CD4-positive, alpha-beta T cell (primary cell): ENCODE results near the gene ARL6IP1. TPM values are rescaled to one million over a fixed set of nuclear protein-coding genes. Genes with fewer than 3 reads are reported as not detected.

Source experiments
- ATAC-seq: fragments of 200-7000 bp; cut with Tn5 transposase; one replicate; pipeline ENCODE4 v1.10.0; 2022; ENCODE audit warnings: mild to moderate bottlenecking; ENCODE audit not compliant: poor library complexity
- CTCF ChIA-PET: fragments of 350-600 bp; sonication (Branson Sonifier 250); formaldehyde crosslinking; loops from one replicate; lab custom pipeline; 2021; ENCODE audit warnings: antibody characterized with exemption, inconsistent platforms; lab: Charles Lee
- POLR2A ChIA-PET: fragments of 350-600 bp; sonication (Branson Sonifier 250); formaldehyde crosslinking; loops from one replicate; lab custom pipeline; 2021; ENCODE audit warnings: antibody characterized with exemption, inconsistent platforms; lab: Charles Lee
- DNase-seq, 14 experiments: peaks; one replicate each; pipeline ENCODE4 v3.0.0-alpha.2; 2013 to 2020; ENCODE audit warnings: mixed read lengths in 2 of 14
- H3K27ac ChIP-seq, 2 donors: one replicate each; pipeline versions ENCODE4 v1.5.1 to v1.7.0; 2013; ENCODE audit warnings: low read length in 2 of 2, low read depth in 1 of 2, mild to moderate bottlenecking in 1 of 2
- H3K27me3 ChIP-seq, 2 experiments: 1 replicate in 1 of 2; 2 replicates in 1 of 2; pipeline versions ENCODE4 v1.6.1 to v1.7.0; 2013; ENCODE audit warnings: low read length in 2 of 2, control low read depth in 1 of 2, mild to moderate bottlenecking in 1 of 2, moderate library complexity in 1 of 2; ENCODE audit not compliant: insufficient read depth in 2 of 2, control insufficient read depth in 1 of 2
- H3K36me3 ChIP-seq: one replicate; pipeline ENCODE4 v1.6.1; 2013; ENCODE audit warnings: low read length, control low read depth; ENCODE audit not compliant: insufficient read depth
- H3K4me1 ChIP-seq: one replicate; pipeline ENCODE4 v1.6.1; 2013; ENCODE audit warnings: low read length, control low read depth; ENCODE audit not compliant: insufficient read depth
- H3K4me3 ChIP-seq: one replicate; pipeline ENCODE4 v1.5.1; 2013; ENCODE audit warnings: mild to moderate bottlenecking, low read length, moderate library complexity
- H3K9me3 ChIP-seq, 2 experiments: 1 replicate in 1 of 2; 2 replicates in 1 of 2; pipeline versions ENCODE4 v1.6.1 to v1.7.0; 2013; ENCODE audit warnings: low read length in 2 of 2, mild to moderate bottlenecking in 2 of 2, control low read depth in 1 of 2, moderate library complexity in 1 of 2; ENCODE audit not compliant: control insufficient read depth in 1 of 2, insufficient read depth in 1 of 2
- H3K27ac Mint-ChIP-seq: one replicate; pipeline ENCODE4 v1.8.0; 2020; ENCODE audit warnings: mixed read lengths
- H3K27me3 Mint-ChIP-seq: one replicate; pipeline ENCODE4 v1.8.0; 2021; ENCODE audit warnings: mixed read lengths
- H3K36me3 Mint-ChIP-seq: one replicate; pipeline ENCODE4 v1.8.0; 2021; ENCODE audit warnings: low read depth, mixed read lengths
- H3K4me1 Mint-ChIP-seq: one replicate; pipeline ENCODE4 v1.8.0; 2021; ENCODE audit warnings: low read depth, mixed read lengths
- H3K4me3 Mint-ChIP-seq: one replicate; pipeline ENCODE4 v1.8.0; 2020; ENCODE audit warnings: mild to moderate bottlenecking, mixed read lengths
- H3K9me3 Mint-ChIP-seq: one replicate; pipeline ENCODE4 v1.8.0; 2020; ENCODE audit warnings: mixed read lengths
- CTCF ChIP-seq: fragments of 200-600 bp; IDR thresholded peaks from one replicate; pipeline ENCODE4 v1.8.0; 2022; ENCODE audit warnings: antibody characterized with exemption, mild to moderate bottlenecking
- intact Hi-C, 2 experiments: fragments of 100-400 bp; cut with DNase I in 1 of 2; cut with micrococcal nuclease in 1 of 2; formaldehyde crosslinking; loops; one replicate each; pipeline versions ENCODE4 v1.15.1 to v1.9.0; 2023 to 2025; cut with DNase I, micrococcal nuclease
- total RNA-seq, 174 experiments: library from RNA in 2 of 174; stranded (reverse) in 2 of 174; gene quantifications; one replicate each; pipeline ENCODE4 v1.2.3 and lab custom pipeline; 2021 to 2026

Gene ARL6IP1
- total RNA-seq, 2 experiments from 2014 or later: 109 to 111 TPM

GRCh38 chr16:18792836-18793433 lies 8.4 kb downstream of the ARL6IP1 start:
- no peak overlapping the region for H3K27ac Mint-ChIP-seq
- Histone ChIP-seq H3K27me3 (no peaks in the 10 kb centered on the region), H3K27ac (no peak overlapping the region), H3K4me3 (no peak overlapping the region), H3K9me3 (no peaks in the 10 kb centered on the region), H3K36me3 (peaks cover 59% of the 10 kb centered on the region), H3K4me1 (peaks cover 19% of the 10 kb centered on the region)
- no peak overlapping the region for H3K4me3 Mint-ChIP-seq
- peaks cover 27% of the 10 kb centered on the region for H3K4me1 Mint-ChIP-seq
- no peaks in the 10 kb centered on the region for H3K27me3 Mint-ChIP-seq
- intact Hi-C loops: loop anchor here in 1 of 2 experiments (5.0 to 10.0 kb wide), 2 partner anchors 762 to 1089 kb away; partner anchors contain the start of genes GPRC5B and VPS35L
- ATAC-seq (no peak), DNase-seq (no peak)
- POLR2A ChIA-PET: interaction anchor here (9.1 kb wide), 1 partner anchor 10 kb away, joined by 232 read pairs; the partner anchor contains the start of gene ARL6IP1
- H3K36me3 Mint-ChIP-seq: peaks cover 73% of the 10 kb centered on the region
- no peaks in the 10 kb centered on the region for H3K9me3 Mint-ChIP-seq
- TF ChIP-seq CTCF: no peak
- CTCF ChIA-PET: interaction anchor here (9.5 kb wide), 1 partner anchor 8 kb away, joined by 95 read pairs; the partner anchor contains the start of gene ARL6IP1

- peaks cover 63% of the 10 kb centered on the region for H3K36me3 ChIP-seq
- H3K27ac ChIP-seq: peak within 1 kb of the TSS; percentile 63 to 66
- DNase-seq (peak; percentile 84 to 99 (median 89)), ATAC-seq (peak; percentile 94)
- POLR2A ChIA-PET: interaction anchor here (0.6 to 9.1 kb wide), 11 partner anchors 13 to 1420 kb away, joined by 3 to 232 read pairs (median 4); partner anchors contain the start of genes ARL6IP1, COQ7, SMG1 and VPS35L
- CTCF ChIA-PET: interaction anchor here (1.0 to 9.5 kb wide), 2 partner anchors 11 to 734 kb away, joined by 3 to 95 read pairs; partner anchors contain the start of gene ARL6IP1
- no peaks in the 10 kb centered on the region for H3K27me3 ChIP-seq
- H3K9me3 Mint-ChIP-seq: no peaks in the 10 kb centered on the region
- intact Hi-C loops: loop anchor here (1.0 to 10.0 kb wide), 5 partner anchors 11 to 1092 kb away; partner anchors contain the start of genes ARL6IP1 (in 2 of the 2), CCP110 (in 1 of the 2), COQ7 (in 1 of the 2) and GDE1 (in 1 of the 2)
- H3K9me3 ChIP-seq: no peaks in the 10 kb centered on the region
- peaks cover 78% of the 10 kb centered on the region for H3K36me3 Mint-ChIP-seq
- peak within 1 kb of the TSS; percentile 83 for H3K27ac Mint-ChIP-seq
- no peak for TF ChIP-seq CTCF
- peaks cover 49% of the 10 kb centered on the region for H3K4me1 Mint-ChIP-seq
- peaks cover 47% of the 10 kb centered on the region for H3K4me1 ChIP-seq
- H3K27me3 Mint-ChIP-seq: no peaks in the 10 kb centered on the region
- peak within 1 kb of the TSS; percentile 79 for H3K4me3 ChIP-seq
- H3K4me3 Mint-ChIP-seq: peak within 1 kb of the TSS; percentile 92
Observed at GRCh38 chr16:18789850-18790706, 11.3 kb downstream of the ARL6IP1 start, which contains the start of gene RPS15A. TSS of gene RPS15A (minus strand) at chr16:18790334. CDS start at chr16:18789113, 1,221 bp downstream.

GRCh38 chr16:18789515-18789849 lies 11.9 kb downstream of the ARL6IP1 start:
- ATAC-seq: no peak
- no peaks in the 10 kb centered on the region for H3K27me3 Mint-ChIP-seq
- intact Hi-C loops: loop anchor here in 1 of 2 experiments (5.0 kb wide), 1 partner anchor 278 kb away; the partner anchor contains the start of gene COQ7

More at GRCh38 chr16:18789515-18789849, 11.9 kb downstream of the ARL6IP1 start:
- no peaks in the 10 kb centered on the region for H3K9me3 ChIP-seq
- ChIA-PET POLR2A (interaction anchor here (0.9 to 9.1 kb wide), 6 partner anchors 13 to 1419 kb away, joined by 3 to 232 read pairs (median 8); partner anchors contain the start of genes ARL6IP1, COQ7, SMG1 and VPS35L), CTCF (interaction anchor here (1.0 to 9.5 kb wide), 2 partner anchors 12 to 735 kb away, joined by 3 to 95 read pairs; partner anchors contain the start of gene ARL6IP1)
- TF ChIP-seq CTCF: no peak
- no peak for DNase-seq
- H3K4me1 ChIP-seq: peaks cover 50% of the 10 kb centered on the region
- H3K36me3 Mint-ChIP-seq: peaks cover 83% of the 10 kb centered on the region
- no peaks in the 10 kb centered on the region for H3K27me3 ChIP-seq
- H3K4me3 ChIP-seq: peak overlapping the region; percentile 79
- H3K36me3 ChIP-seq: peaks cover 64% of the 10 kb centered on the region
- H3K27ac ChIP-seq: peak overlapping the region; percentile 63 to 66
- peak overlapping the region; percentile 92 for H3K4me3 Mint-ChIP-seq
- peak overlapping the region; percentile 83 for H3K27ac Mint-ChIP-seq
- H3K9me3 Mint-ChIP-seq: no peaks in the 10 kb centered on the region
- H3K4me1 Mint-ChIP-seq: peaks cover 55% of the 10 kb centered on the region
